Measurements from ENCODE around the gene LRFN4. TPM values are rescaled to one million over a fixed set of nuclear protein-coding genes. Genes with fewer than 3 reads are reported as not detected.

The LRFN4 gene
- total RNA-seq, 3 donors from 2014 or later (not counting 1 experiment from before 2014, with no cell fraction given), result 1.2 to 3.4 (median 2.0) TPM

- no peaks in the 10 kb centered on the region for H3K27me3 ChIP-seq (ENCODE audit: control insufficient read depth, insufficient read depth, low read length)
- Mint-ChIP-seq H3K27ac (no peak overlapping the region), H3K4me3 (no peak overlapping the region), H3K9me3 (no peaks in the 10 kb centered on the region), H3K4me1 (no peaks in the 10 kb centered on the region), H3K36me3 (no peaks in the 10 kb centered on the region), H3K27me3 (ENCODE audit: low read depth in 2 of 2) (no peaks in the 10 kb centered on the region)
- WGBS (ENCODE audit: insufficient coverage), result 98% methylated on average over 4 of the region's 5 CpGs
- intact Hi-C loops (cut with micrococcal nuclease), result no loop called here
- no peaks in the 10 kb centered on the region for H3K4me1 ChIP-seq (ENCODE audit: control insufficient read depth, insufficient read depth, low read length)
- no peak overlapping the region for H3K27ac ChIP-seq (ENCODE audit: low read length)
- no peaks in the 10 kb centered on the region for H3K36me3 ChIP-seq (ENCODE audit: control insufficient read depth, insufficient read depth, low read length)
- no peaks in the 10 kb centered on the region for H3K9me3 ChIP-seq (ENCODE audit: control insufficient read depth, insufficient read depth, low read length)
- ATAC-seq, result no peak
- no peak overlapping the region for H3K4me3 ChIP-seq (ENCODE audit: low read length)
- TF ChIP-seq, protein P1, sequence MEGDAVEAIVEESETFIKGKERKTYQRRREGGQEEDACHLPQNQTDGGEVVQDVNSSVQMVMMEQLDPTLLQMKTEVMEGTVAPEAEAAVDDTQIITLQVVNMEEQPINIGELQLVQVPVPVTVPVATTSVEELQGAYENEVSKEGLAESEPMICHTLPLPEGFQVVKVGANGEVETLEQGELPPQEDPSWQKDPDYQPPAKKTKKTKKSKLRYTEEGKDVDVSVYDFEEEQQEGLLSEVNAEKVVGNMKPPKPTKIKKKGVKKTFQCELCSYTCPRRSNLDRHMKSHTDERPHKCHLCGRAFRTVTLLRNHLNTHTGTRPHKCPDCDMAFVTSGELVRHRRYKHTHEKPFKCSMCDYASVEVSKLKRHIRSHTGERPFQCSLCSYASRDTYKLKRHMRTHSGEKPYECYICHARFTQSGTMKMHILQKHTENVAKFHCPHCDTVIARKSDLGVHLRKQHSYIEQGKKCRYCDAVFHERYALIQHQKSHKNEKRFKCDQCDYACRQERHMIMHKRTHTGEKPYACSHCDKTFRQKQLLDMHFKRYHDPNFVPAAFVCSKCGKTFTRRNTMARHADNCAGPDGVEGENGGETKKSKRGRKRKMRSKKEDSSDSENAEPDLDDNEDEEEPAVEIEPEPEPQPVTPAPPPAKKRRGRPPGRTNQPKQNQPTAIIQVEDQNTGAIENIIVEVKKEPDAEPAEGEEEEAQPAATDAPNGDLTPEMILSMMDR (IDR thresholded peaks at IDR 0.05), result no peak
- DNase-seq, result no peak
Observed at GRCh38 chr11:66814678-66815077, 42.2 kb upstream of the LRFN4 start.

GRCh38 chr11:66815646-66816045 is 41.2 kb upstream of the LRFN4 start:
- WGBS (ENCODE audit: insufficient coverage), result 77% methylated on average over 1 of the region's 1 CpG
- H3K9me3 Mint-ChIP-seq, result no peaks in the 10 kb centered on the region
- no peak overlapping the region for H3K4me3 Mint-ChIP-seq
- no peaks in the 10 kb centered on the region for H3K4me1 Mint-ChIP-seq
- DNase-seq (no peak), ATAC-seq (no peak)
- Histone ChIP-seq H3K9me3 (ENCODE audit: control insufficient read depth, insufficient read depth, low read length) (no peaks in the 10 kb centered on the region), H3K27me3 (ENCODE audit: control insufficient read depth, insufficient read depth, low read length) (no peaks in the 10 kb centered on the region), H3K36me3 (ENCODE audit: control insufficient read depth, insufficient read depth, low read length) (no peaks in the 10 kb centered on the region), H3K4me1 (ENCODE audit: control insufficient read depth, insufficient read depth, low read length) (no peaks in the 10 kb centered on the region), H3K27ac (ENCODE audit: low read length) (no peak overlapping the region), H3K4me3 (ENCODE audit: low read length) (no peak overlapping the region)
- TF ChIP-seq, protein P1 (IDR thresholded peaks at IDR 0.05), result no peak
- intact Hi-C loops (cut with micrococcal nuclease), result no loop called here
- H3K27ac Mint-ChIP-seq, result no peak overlapping the region
- H3K36me3 Mint-ChIP-seq, result no peaks in the 10 kb centered on the region
- no peaks in the 10 kb centered on the region for H3K27me3 Mint-ChIP-seq (ENCODE audit: low read depth in 2 of 2)

GRCh38 chr11:66818231-66818955 is 38.5 kb upstream of the LRFN4 start:
- no peak for ATAC-seq
- no peaks in the 10 kb centered on the region for H3K36me3 Mint-ChIP-seq
- 90% methylated on average over 3 of the region's 3 CpGs for WGBS (ENCODE audit: insufficient coverage)
- no peak overlapping the region for H3K27ac Mint-ChIP-seq
- Histone ChIP-seq H3K27ac (ENCODE audit: low read length) (no peak overlapping the region), H3K4me3 (ENCODE audit: low read length) (no peak overlapping the region), H3K4me1 (ENCODE audit: control insufficient read depth, insufficient read depth, low read length) (no peaks in the 10 kb centered on the region), H3K36me3 (ENCODE audit: control insufficient read depth, insufficient read depth, low read length) (no peaks in the 10 kb centered on the region), H3K9me3 (ENCODE audit: control insufficient read depth, insufficient read depth, low read length) (no peaks in the 10 kb centered on the region), H3K27me3 (ENCODE audit: control insufficient read depth, insufficient read depth, low read length) (no peaks in the 10 kb centered on the region)
- intact Hi-C loops (cut with micrococcal nuclease), result no loop called here
- DNase-seq, result no peak
- H3K4me1 Mint-ChIP-seq, result no peaks in the 10 kb centered on the region
- no peaks in the 10 kb centered on the region for H3K27me3 Mint-ChIP-seq (ENCODE audit: low read depth in 2 of 2)
- H3K9me3 Mint-ChIP-seq, result no peaks in the 10 kb centered on the region
- TF ChIP-seq, protein P1 (IDR thresholded peaks at IDR 0.05), result no peak
- H3K4me3 Mint-ChIP-seq, result no peak overlapping the region

DNA sequence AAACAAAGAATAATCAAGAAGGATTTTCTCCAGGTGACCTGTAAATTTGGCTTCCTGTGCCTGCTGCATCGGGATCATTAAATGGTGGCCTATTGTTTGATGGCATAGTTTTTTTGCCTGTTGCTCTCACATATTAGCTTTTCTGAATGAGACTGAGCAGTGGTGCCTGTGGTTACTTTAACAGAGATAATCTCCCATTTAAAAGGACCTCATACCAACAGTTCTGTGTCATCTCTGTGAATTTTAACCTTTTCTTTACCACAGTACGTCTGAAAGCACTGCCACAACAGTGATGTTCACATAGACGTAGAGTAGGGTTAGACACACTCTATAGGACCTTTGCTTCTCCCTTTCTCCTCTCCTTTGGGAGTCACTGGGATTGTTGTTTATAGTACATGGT is 36.5 kb upstream of the LRFN4 start:
- TF ChIP-seq, protein P1 (IDR thresholded peaks at IDR 0.05), result no peak
- DNase-seq (no peak), ATAC-seq (no peak)
- H3K36me3 Mint-ChIP-seq, result no peaks in the 10 kb centered on the region
- Histone ChIP-seq H3K9me3 (ENCODE audit: control insufficient read depth, insufficient read depth, low read length) (no peaks in the 10 kb centered on the region), H3K27ac (ENCODE audit: low read length) (no peak overlapping the region), H3K27me3 (ENCODE audit: control insufficient read depth, insufficient read depth, low read length) (no peaks in the 10 kb centered on the region), H3K4me3 (ENCODE audit: low read length) (no peak overlapping the region), H3K4me1 (ENCODE audit: control insufficient read depth, insufficient read depth, low read length) (no peaks in the 10 kb centered on the region), H3K36me3 (ENCODE audit: control insufficient read depth, insufficient read depth, low read length) (no peaks in the 10 kb centered on the region)
- H3K9me3 Mint-ChIP-seq, result no peaks in the 10 kb centered on the region
- whole genome bisulfite sequencing (ENCODE audit: insufficient coverage), result 98% methylated on average over 3 of the region's 3 CpGs
- H3K27ac Mint-ChIP-seq, result no peak overlapping the region
- intact Hi-C loops (cut with micrococcal nuclease), result no loop called here
- no peaks in the 10 kb centered on the region for H3K27me3 Mint-ChIP-seq (ENCODE audit: low read depth in 2 of 2)
- H3K4me1 Mint-ChIP-seq, result no peaks in the 10 kb centered on the region
- no peak overlapping the region for H3K4me3 Mint-ChIP-seq

Measured in natural killer cell (primary cell).